HG02970 (cell line): ENCODE data around the gene MMEL1.
A peak's percentile ranks its signal among the peaks of the same experiment; 100 is the strongest.

Source experiments
- ATAC-seq: cut with Tn5 transposase; IDR thresholded peaks from one replicate; pipeline ENCODE4 v1.9.1; 2021; ENCODE audit warnings: mild to moderate bottlenecking, moderate library complexity, moderate number of reproducible peaks; ENCODE audit not compliant: unreplicated experiment, low FRiP score

The MMEL1 gene

GRCh38 chr1:2594001-2594640, 38.7 kb downstream of the MMEL1 start:
- no peak for ATAC-seq

GRCh38 chr1:2593251-2593878, 39.5 kb downstream of the MMEL1 start:
- no peak for ATAC-seq

- no peak for ATAC-seq
Observed at GRCh38 chr1:2592672-2593071, 40.1 kb downstream of the MMEL1 start.

- no peak for ATAC-seq
Observed at GRCh38 chr1:2591581-2592261, 41.1 kb downstream of the MMEL1 start.

GRCh38 chr1:2591233-2591580, 41.6 kb downstream of the MMEL1 start:
- ATAC-seq: no peak

GRCh38 chr1:2590233-2591141, 42.3 kb downstream of the MMEL1 start:
- ATAC-seq: no peak

GRCh38 chr1:2589431-2590232, 43.2 kb downstream of the MMEL1 start:
- ATAC-seq: no peak

- no peak for ATAC-seq
Observed at GRCh38 chr1:2588661-2589430, 44.0 kb downstream of the MMEL1 start.

- ATAC-seq: no peak
Observed at GRCh38 chr1:2587860-2588571, 44.8 kb downstream of the MMEL1 start.

GRCh38 chr1:2587071-2587859, 45.6 kb downstream of the MMEL1 start:
- ATAC-seq: no peak

- peak; percentile 73 for ATAC-seq
Observed at GRCh38 chr1:2586154-2587070, 46.4 kb downstream of the MMEL1 start, which contains the start of gene PRXL2B. Gene PRXL2B, plus strand, starts transcription at chr1:2586777. Its CDS starts 109 bp downstream, at chr1:2586886.

- ATAC-seq: peak; percentile 24
Observed at GRCh38 chr1:2585318-2586092, 47.3 kb downstream of the MMEL1 start.

- no peak for ATAC-seq
Observed at GRCh38 chr1:2584686-2585317, 48.0 kb downstream of the MMEL1 start.

GRCh38 chr1:2583871-2584351, 48.9 kb downstream of the MMEL1 start:
- ATAC-seq: no peak

GRCh38 chr1:2583331-2583791, 49.5 kb downstream of the MMEL1 start:
- no peak for ATAC-seq
